ENCODE measurements around the gene ATP8B3.

- TF ChIP-seq, protein P1, sequence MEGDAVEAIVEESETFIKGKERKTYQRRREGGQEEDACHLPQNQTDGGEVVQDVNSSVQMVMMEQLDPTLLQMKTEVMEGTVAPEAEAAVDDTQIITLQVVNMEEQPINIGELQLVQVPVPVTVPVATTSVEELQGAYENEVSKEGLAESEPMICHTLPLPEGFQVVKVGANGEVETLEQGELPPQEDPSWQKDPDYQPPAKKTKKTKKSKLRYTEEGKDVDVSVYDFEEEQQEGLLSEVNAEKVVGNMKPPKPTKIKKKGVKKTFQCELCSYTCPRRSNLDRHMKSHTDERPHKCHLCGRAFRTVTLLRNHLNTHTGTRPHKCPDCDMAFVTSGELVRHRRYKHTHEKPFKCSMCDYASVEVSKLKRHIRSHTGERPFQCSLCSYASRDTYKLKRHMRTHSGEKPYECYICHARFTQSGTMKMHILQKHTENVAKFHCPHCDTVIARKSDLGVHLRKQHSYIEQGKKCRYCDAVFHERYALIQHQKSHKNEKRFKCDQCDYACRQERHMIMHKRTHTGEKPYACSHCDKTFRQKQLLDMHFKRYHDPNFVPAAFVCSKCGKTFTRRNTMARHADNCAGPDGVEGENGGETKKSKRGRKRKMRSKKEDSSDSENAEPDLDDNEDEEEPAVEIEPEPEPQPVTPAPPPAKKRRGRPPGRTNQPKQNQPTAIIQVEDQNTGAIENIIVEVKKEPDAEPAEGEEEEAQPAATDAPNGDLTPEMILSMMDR (IDR thresholded peaks at IDR 0.05; ENCODE audit: insufficient read depth, low read depth, low read length) = no peak
- TF ChIP-seq EZH2 (IDR thresholded peaks at IDR 0.05; ENCODE audit: insufficient read depth, low read length) = no peak
These were observed 4.9 kb downstream of the ATP8B3 start for GRCh38 chr19:1807030-1807694.
